IPS-NIHi11 (cell line): ENCODE results near the gene GPR146.

Experiments
- DNase-seq: peaks from one replicate; pipeline ENCODE4 v3.0.0; 2012; ENCODE audit warnings: mixed read lengths, low spot score

GPR146 gene

DNA sequence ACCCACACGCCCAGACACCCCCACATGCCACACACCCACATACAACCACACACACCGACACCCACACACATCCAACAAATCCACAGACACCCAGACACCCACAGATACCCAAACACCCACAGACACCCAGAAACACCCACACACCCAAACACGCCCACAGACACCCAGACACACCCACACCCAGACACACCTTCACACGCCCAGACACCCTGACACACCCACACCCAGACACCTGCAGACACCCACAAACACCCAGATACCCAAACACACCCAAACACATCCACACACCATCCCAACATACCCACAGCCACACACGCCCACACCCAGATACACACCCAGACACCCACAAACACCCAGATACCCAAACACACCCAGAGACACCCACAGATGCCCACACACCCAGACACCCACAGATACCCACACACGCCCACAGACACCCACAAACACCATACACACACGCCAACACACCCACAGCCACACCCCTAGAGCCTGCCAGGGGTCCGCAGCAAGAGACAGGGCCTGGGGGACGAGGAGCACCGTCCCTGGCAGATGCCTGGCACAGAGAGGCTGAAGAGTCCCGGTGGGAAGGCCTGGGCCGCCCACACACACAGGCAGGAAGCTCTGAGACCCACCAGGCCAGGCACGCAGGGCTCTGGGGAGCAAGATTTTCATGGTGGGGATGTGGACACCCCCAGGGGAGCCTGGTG is 32.9 kb upstream of the GPR146 start:
- DNase-seq: no peak

DNA sequence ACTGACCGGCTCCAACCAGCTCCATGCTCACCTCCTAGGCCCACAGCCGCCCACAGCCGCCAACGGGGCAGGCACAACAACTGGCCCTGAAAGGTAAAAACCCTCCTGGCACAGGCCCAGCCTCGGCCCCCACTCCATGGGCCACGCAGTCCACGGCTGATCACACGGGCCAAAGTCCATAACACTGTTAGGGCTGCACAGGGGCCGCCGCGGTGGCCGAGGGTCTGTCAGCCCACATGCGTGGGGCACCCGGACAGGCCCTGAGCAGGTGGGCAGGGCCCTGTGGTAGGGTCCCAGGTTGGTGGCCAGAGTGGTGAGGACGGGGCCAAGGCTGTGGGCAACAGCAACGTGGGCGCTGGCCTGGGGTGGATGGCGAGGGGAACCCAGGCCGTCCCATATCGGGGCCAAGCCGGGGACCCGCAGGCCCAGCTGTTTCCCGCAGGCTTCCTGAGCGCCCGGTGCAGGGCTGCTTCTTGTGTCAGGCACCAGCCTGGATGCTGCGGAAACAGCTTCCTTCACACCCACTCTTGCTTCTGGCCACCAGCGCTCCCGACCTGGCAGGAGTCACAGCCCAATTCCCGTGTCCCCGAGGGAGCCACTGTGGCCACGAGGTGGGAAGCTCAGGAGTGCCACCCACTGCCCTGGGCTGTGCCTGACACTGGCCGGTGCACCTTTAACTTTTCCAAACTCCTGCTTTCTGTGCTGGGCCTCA is 32.2 kb upstream of the GPR146 start:
- DNase-seq: no peak

DNA sequence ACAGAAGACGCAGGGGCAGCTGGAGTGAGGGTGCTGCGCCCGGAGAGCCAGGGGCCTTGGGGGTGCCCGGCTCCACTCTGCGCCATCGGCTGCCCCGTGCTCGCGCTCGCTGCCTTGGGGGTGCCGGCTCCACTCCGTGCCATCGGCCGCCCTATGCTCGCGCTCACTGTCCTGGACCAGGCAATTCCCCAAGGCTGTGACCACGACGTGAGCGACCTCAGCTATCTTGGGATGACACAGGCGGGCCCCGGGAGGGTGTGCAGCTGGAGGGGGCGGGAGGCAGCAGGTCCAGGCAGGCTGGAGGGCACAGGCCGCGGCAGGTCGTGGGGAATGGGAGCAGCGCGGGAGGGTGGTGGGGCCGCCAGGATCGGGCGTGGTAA is 31.6 kb upstream of the GPR146 start:
- no peak for DNase-seq

DNA sequence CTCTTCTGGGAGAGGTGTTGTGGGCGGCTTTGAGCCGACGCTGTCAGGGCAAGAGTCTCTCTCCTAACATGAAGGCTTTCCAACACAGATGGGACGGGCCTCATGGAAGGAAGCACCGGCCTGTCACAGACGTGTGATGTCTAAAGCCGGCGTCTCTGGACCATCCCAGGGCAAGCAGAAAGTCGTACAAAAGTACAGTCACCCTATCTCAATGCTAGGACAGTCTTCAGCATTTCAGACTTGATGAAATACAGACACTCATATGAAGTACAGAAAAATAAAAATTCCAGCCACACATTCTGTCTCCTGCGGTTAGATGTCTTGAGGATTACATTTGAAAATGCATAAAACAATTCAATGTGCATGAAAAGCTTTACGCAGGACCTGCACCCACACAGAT is 30.8 kb upstream of the GPR146 start:
- no peak for DNase-seq

DNA sequence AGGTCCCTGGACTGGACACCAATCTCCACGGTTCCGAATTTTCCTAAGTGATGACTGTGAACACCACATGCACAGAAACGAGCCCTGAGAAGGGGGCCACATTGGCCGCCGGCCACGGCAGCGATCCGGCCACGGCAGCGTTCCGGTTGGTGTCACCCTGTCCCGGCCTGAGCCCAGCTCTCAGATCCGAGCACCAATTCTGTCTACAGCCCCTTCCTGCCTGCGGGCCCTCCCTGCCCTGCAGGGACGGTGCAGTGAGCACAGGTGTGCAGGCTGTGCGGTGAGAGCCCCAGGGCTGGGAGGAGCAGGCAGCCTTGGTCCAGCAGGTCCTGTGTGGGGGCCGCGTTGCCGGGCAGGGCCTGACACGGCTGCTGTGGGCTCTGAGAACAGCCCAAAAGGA is 29.7 kb upstream of the GPR146 start:
- no peak for DNase-seq

DNA sequence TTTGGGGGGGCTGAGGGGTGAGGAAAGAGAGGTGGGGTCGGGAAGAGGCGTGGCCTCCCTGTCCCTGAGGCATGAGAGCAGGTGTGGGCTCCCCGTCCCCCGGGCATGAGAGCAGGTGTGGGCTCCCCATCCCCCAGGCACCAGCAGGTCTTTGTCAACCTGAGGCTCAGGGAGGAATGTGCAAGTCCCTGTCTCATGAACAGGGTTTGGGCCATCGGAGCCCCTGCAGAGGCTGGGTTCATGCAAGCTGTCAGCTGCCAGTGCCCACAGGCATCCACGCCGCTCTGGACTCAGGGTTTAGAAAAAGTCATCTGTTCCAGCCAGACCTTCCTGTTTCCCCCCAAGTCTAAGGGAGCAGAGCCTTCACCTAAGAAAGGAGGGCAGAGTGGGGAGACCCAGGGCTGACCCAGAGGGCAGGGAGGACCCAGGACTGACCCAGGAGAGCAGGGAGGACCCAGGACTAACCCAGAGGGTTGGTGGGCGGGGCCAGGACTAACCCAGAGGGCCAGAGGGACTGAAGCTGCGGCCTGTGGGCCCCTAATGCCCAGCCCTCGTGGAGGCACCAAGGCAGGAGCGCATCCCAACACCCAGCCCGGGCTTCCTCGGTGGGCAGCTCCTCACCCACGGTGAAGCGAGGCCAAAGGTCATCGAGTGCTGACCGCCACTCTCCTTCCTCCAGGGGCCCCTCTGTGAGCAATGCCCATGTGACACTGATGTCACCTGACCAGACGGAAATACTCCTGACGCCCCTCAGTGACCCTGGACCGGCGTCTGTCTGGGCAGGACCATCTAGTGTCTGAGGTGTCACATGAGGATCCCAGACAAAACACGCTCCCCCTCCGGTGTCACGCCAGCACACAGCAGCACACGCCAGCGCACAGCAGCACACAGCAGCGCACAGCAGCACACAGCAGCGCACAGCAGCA is 28.9 kb upstream of the GPR146 start:
- no peak for DNase-seq

DNA sequence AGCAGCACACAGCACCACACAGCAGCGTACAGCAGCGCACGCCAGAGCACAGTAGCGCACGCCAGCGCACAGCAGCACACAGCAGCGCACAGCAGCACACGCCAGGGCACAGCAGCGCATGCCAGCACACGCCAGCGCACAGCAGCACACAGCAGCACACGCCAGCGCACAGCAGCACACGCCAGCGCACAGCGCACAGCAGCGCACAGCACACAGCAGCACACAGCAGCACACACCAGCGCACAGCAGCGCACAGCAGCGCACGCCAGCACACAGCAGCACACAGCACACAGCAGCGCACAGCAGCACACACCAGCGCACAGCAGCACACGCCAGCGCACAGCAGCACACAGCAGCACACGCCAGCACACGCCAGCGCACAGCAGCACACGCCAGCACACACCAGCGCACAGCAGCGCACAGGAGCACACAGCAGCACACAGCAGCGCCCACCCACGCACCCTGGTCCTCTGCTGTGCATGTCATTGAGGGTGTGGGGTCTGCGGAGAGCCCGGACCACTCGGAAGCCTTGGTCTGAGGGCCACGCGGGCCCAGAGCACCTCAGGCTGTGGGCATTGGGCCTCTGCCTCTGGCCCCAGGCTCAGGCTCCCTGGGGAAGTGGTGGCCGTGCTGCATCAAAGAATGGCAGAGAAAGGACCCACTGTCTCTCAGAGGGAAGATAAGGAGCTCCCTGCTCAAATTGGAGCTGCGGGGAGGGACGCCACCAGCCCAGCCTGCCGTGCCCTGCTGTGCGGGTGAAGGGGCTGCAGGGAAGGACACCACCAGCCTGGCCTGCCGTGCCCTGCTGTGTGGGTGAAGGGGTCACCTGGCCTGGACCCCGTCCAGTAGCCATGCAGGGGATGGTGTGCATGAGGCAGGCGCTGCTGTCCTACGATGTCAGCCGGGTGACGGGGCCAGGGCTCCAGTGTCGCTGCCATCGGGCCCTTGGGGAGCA is 27.5 kb upstream of the GPR146 start:
- no peak for DNase-seq

DNA sequence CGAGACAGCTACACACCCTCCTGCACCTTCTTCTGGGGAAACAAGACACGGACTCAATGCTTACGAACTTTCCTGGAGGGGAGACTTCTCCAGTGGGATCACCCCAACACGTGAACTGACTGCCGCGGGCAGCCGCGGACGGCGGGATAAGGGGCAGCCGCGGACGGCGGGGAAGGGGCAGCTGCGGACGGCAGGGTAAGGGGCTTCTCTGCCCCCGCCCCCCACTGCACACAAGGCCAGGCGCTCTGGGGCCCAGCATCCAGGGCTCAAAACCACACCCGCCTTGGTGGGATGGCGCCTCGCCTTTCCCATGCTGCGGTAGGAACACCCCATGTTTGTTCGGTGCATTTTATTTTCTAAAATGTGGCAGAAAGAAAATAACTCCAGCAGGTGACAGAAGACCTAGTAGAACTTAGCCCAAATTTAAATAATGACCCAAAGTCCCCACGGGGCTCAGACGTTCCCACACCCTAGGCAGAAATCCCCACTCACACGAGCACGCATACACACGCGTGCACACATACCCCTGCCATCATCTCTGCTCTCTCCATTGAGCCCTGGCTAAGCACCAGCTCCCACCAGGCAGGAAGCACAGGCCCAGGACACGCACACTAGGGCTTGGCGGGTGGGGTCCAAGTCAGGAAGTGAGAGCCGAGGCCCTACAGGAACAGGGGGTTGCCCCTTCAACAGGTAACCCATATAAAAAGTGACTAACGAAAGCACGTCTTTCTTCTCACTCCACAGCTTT is 26.6 kb upstream of the GPR146 start:
- DNase-seq: no peak

DNA sequence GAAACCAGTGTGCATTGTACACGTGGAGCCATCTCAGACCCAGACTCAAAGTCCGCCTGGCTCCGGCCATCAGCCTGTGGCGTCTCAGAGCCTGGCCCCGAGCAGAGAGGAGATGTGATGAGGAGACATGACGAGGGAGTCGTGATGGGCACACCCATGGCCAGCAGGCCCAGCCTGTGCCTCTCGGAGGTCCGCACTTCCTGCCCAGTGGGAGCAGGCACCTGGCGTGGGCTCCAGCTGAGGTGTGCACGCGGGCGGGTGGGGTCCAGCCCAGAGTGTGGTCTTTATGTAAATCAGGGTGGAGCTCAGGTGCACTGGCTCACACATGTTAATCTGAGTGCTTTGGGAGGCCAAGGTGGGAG is 26.0 kb upstream of the GPR146 start:
- no peak for DNase-seq

DNA sequence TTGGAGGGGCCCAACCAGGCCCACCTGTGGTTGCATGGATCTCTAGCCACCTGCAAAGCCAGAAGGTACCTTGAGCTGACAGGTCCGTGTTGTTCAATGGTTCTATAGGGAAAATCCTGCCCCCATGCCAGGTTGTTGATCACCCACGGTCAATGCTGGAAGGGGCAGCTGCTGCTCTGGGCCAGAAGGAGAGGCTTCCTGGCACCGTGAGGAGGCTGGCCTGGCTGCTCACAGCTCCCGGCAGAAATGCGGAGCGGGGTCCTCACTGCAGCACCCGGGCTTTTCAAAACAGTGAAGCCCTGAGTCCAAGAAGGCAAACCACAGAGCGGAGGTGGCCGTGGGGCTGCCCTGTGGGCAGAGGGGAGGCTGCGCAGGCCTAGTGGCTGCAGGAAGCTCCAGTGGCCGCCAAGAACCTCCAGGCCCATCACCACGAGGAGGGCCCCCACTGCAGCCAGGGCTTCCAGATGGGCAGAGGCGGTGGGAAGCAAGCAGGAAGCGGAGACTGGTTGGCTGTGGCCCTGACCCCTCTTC is 25.0 kb upstream of the GPR146 start:
- DNase-seq: no peak

DNA sequence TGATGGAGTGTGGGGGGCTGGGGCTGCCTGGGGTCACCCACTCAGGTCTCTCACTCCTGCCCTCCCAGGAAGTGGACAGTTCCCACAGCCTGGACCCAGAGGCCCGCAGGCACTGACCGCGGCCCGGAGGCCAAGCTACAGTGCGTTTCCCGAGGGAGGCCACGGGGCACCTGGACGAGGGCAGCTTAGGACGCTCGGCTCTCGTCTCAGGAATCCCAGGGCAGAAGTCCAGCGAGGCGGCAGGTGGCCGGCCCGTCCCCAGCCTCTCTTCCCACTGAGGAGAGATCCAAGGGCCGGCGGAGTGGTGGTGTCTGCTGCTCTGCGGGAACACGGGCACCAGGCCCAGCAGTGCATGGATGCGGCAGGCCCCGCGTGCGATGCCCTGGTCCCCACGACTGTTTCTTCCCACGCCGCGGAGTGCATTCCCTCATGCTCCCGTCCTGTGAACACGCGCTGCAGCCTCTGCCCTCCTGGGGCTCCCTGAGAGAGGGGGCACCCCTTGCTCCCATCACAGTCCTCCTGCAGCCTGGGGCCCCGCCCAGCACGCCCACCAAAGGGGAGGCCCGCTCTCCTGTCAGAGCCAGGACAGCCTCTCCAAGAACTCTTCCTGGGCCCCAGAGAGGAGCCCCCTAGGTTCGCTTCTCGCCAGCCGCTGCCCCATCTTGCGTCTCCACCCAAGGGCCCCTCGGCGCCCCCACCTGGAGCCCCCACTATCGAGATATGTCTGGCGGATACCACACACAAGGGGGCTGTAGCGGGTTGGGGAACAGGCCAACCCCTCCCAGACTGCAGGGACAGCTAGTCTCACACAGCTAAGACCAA is 24.3 kb upstream of the GPR146 start:
- no peak for DNase-seq

DNA sequence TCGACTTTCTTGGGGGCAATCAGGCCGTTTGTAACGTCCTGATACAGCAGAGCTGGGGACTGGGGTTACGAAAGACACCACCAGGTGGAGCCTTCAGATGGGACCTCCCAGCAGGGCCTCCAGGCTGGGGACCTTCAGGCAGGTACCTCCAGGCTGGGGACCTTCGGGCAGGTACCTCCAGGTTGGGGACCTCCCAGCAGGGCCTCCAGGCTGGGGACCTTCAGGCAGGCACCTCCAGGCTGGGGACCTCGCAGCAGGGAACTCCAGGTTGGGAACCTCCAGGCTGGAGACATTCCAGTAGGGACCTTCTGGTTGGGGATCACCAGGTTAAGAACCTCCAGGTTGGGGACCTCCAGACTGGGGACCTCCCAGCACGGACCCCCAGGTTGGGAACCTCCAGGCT is 23.5 kb upstream of the GPR146 start:
- DNase-seq: no peak

DNA sequence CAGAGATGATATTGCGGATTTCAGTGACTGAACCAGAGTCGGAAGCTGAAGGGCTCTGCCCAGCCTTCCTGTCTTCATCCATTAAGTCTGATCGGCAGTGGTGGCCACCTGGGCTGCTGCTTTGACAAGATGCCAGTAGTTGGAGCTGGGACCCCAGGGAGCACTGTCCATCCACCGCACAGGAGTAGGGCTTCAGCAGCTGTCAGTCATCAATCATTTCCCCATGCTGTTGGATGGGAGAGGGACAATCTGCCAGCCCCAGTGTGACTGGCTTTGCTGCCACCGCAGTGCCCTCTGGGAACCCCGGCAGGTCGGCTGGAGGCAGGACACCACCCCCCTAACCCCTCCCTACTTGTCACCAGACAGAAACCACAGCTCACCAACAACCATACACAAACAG is 23.0 kb upstream of the GPR146 start:
- DNase-seq: no peak

DNA sequence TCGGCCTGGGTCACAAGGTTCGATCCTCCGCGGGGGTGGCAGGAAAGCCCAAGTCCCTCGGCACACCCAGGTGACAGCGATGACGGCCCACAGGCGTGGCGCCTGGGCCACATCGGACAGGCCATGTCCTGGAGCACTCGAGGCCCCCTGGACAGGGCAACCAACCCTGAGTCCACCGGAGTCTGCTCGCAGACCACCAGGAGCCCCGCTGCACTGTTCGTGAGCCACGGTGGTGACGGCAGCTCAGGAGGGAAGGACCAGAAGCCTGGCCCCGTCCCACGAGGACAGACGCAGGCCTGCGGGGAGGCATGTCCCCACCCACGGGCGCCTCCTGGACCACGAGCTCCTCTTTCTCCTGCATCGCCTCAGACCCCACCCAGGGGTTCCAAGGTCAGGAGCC is 22.4 kb upstream of the GPR146 start:
- no peak for DNase-seq

DNA sequence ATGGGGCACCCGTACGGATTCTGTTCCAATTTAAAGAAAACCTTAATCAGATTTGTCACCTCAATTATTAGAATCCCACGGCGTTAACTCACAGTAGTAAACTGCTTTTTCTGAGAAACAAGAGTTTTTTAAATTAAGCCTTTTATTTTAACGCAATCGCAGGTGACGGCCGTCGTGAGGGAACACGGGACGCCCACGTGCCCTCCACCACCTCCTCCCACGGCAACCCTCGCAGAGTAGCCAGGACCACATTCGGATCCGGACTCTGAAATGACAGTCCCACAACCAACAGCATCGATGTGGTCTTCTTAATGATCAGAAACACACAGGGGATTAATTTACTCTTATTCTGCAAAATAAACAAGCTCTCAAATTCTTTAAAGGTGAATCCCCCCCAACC is 22.0 kb upstream of the GPR146 start:
- no peak for DNase-seq

DNA sequence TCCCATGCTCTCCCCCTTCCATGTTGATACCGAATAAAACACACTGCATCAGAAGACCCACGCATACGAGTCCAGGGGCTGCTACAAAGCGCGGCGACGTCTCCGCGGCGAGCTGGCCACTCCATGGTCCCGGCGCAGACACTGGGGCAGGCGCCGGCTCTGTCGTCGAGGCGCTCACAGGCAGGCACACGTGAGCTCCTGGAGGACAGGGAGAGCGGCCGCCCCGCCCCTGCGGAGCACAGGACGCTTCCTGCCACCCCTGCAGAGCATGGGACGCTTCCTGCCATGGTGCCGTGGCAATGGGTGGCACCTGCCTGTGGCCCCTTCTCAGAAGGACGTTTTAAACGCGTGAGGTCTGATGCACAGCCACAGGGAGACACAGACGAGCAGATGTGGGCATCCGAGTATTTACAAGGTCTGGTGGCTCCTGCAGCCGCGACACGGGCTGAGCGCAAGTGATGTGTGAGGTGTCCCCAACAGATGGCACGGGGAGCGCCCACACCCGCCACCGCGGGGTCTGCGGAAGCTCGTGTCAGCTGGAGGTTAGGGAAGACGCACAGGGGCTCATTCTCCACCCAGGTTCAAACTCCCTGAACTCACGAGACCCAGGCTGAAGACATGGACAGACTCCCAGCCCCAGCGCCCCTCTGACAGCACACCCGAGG is 21.4 kb upstream of the GPR146 start:
- no peak for DNase-seq

DNA sequence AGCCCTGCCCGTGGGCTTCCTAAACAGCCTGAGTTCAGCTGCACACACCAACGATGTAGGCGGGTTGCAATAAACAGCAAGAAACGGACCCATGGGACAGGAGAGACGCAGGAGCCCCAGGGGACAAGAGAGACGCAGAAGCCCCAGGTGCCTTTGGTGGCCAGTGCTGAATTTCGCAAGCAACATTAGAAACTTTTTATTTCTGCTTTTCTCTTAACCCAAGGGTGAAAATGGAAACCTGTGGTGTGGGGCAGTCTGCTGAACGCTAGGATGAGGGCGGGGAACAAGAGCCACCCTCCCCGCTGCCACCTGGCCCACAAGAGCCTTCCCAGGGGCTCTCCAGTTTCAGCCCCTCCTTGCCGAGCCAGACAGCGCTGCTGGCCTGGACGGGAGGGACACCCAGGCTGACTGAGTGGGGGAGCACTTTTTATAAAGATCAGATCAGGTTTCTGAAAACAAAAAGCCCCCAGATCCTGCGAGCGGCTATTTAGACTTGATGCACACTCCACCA is 20.0 kb upstream of the GPR146 start:
- DNase-seq: no peak

DNA sequence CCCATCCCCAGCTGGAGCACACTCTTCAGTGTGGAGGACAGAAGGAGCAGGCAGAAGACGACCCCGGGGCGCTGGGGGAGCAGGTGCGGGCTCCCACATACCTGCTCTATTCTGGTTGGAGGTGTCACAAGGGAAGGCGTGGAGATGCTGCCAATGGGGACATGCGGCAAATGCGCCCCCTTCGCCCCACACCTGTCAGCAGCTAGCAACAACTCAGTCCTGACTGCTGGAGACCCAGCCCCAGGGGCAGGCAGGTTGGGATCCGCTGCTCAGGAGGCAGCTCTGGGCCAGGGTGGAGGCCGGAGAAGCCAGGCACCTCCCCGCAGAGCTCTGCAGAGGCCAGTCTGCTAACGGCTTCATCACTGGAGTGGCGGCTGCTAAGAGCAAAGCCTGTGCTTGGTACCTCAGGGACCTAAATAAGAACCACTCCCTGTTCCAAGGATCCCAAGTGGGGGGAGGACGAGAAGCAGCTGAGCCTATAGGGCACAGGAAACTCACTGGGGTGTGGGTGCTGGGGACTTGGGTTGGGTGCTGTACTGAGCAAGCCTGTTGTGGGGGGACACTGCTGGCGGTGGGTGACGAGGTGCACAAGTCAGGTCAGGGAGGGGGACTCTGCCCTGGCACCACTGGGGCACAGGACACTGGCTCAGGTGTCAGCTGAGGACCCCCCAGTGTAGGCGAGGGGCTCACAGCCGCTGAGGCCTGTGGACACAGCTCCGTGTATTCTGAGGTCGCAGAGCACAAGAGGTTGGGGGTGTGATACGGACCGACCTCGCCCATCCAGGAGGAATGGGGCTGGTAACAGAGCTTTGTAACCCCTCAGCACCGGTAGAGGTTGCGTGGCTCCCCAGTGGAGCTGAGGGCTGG is 19.2 kb upstream of the GPR146 start:
- DNase-seq: peak; percentile 6
